ENCODE data around the gene DAP. TPM values are rescaled to one million over a fixed set of nuclear protein-coding genes. Genes with fewer than 3 reads are reported as not detected.
"Not testable (repeated sequence)": the region's sequence is repeated elsewhere in the genome, so short reads cannot be mapped to it uniquely, and the experiment has no call there.

Gene DAP
- total RNA-seq, 1 experiment from 2014 or later = 108 TPM

GRCh38 chr5:10642367-10642766 lies 118.7 kb downstream of the DAP start:
- in situ Hi-C loops (cut with HindIII; ENCODE audit: low pct_unique_long_range_greater_than_20kb, low sequenced_read_pairs) = no loop called here
- BruUV-seq (replicated peaks) = no TSS peak
- no peaks in the 10 kb centered on the region for H3K9me3 ChIP-seq (ENCODE audit: control insufficient read depth, insufficient read depth, low read depth, low read length)
- intact Hi-C loops (cut with micrococcal nuclease; ENCODE audit: unreplicated experiment) = no loop called here
- H3K4me1 ChIP-seq (ENCODE audit: control insufficient read depth, insufficient read depth, low read length) = no peaks in the 10 kb centered on the region; the same call in 1 of the 2 replicates
- no peaks in the 10 kb centered on the region for H3K36me3 ChIP-seq (ENCODE audit: control insufficient read depth, insufficient read depth, low read length)
- H3K27ac ChIP-seq (ENCODE audit: low read length) = no peak overlapping the region
- ChIA-PET POLR2A (no interaction called here), CTCF (no interaction called here)
- no peak for DNase-seq (ENCODE audit: low read depth, low spot score)
- TF ChIP-seq TCF7L2 (IDR thresholded peaks at IDR 0.05; ENCODE audit: low read depth, low read length) (no peak), REST (IDR thresholded peaks at IDR 0.05; ENCODE audit: insufficient read depth in 1 of 2, low read depth in 2 of 2, low read length in 1 of 2) (no peak)
- no peaks in the 10 kb centered on the region for H3K27me3 ChIP-seq (ENCODE audit: control insufficient read depth, insufficient read depth, low read length)
- no peak for ATAC-seq
- no peak overlapping the region for H3K4me3 ChIP-seq (ENCODE audit: low read depth in 2 of 2, low read length in 2 of 2)

GRCh38 chr5:10639846-10640368 lies 121.1 kb downstream of the DAP start:
- ChIA-PET POLR2A (no interaction called here), CTCF (no interaction called here)
- no peak for DNase-seq (ENCODE audit: low read depth, low spot score)
- TF ChIP-seq POLR2AphosphoS5 (IDR thresholded peaks at IDR 0.05; ENCODE audit: low read depth, low read length) (no peak), TCF7L2 (IDR thresholded peaks at IDR 0.05; ENCODE audit: low read depth, low read length) (no peak), REST (IDR thresholded peaks at IDR 0.05; ENCODE audit: insufficient read depth in 1 of 2, low read depth in 2 of 2, low read length in 1 of 2) (no peak), SIN3A (IDR thresholded peaks at IDR 0.05; ENCODE audit: borderline replicate concordance, insufficient read depth, low read depth, low read length) (no peak), CTCF (IDR thresholded peaks at IDR 0.05) (no peak)
- in situ Hi-C loops (cut with HindIII; ENCODE audit: low pct_unique_long_range_greater_than_20kb, low sequenced_read_pairs) = no loop called here
- H3K27me3 ChIP-seq (ENCODE audit: control insufficient read depth, insufficient read depth, low read length) = no peaks in the 10 kb centered on the region
- no peaks in the 10 kb centered on the region; the same call in 1 of the 2 replicates for H3K4me1 ChIP-seq (ENCODE audit: control insufficient read depth, insufficient read depth, low read length)
- no peak for ATAC-seq
- H3K27ac ChIP-seq (ENCODE audit: low read length) = no peak overlapping the region
- no peaks in the 10 kb centered on the region for H3K36me3 ChIP-seq (ENCODE audit: control insufficient read depth, insufficient read depth, low read length)
- intact Hi-C loops (cut with micrococcal nuclease; ENCODE audit: unreplicated experiment) = no loop called here
- BruUV-seq (replicated peaks) = no TSS peak
- no peaks in the 10 kb centered on the region for H3K9me3 ChIP-seq (ENCODE audit: control insufficient read depth, insufficient read depth, low read depth, low read length)
- H3K4me3 ChIP-seq (ENCODE audit: low read depth in 2 of 2, low read length in 2 of 2) = no peak overlapping the region

GRCh38 chr5:10638723-10639122 lies 122.3 kb downstream of the DAP start:
- intact Hi-C loops (cut with micrococcal nuclease; ENCODE audit: unreplicated experiment) = not testable (repeated sequence)

More at GRCh38 chr5:10638723-10639122, 122.3 kb downstream of the DAP start:
- CTCF ChIA-PET; H3K27me3 ChIP-seq (ENCODE audit: control insufficient read depth, insufficient read depth, low read length); ATAC-seq; H3K4me3 ChIP-seq (ENCODE audit: low read depth in 2 of 2, low read length in 2 of 2); H3K27ac ChIP-seq (ENCODE audit: low read length); DNase-seq (ENCODE audit: low read depth, low spot score); H3K36me3 ChIP-seq (ENCODE audit: control insufficient read depth, insufficient read depth, low read length); in situ Hi-C loops (cut with HindIII; ENCODE audit: low pct_unique_long_range_greater_than_20kb, low sequenced_read_pairs); H3K9me3 ChIP-seq (ENCODE audit: control insufficient read depth, insufficient read depth, low read depth, low read length); BruUV-seq (replicated peaks); H3K4me1 ChIP-seq (ENCODE audit: control insufficient read depth, insufficient read depth, low read length); POLR2A ChIA-PET: not testable (repeated sequence)
